ENCODE data around the gene LMOD1. TPM values are rescaled to one million over a fixed set of nuclear protein-coding genes. Genes with fewer than 3 reads are reported as not detected.

LMOD1 gene
- polyA plus RNA-seq, 1 donor from 2014 or later, result not detected

GRCh38 chr1:201939148-201939547 lies 7.2 kb downstream of the LMOD1 start:
- Mint-ChIP-seq H3K4me1 (no peaks in the 10 kb centered on the region), H3K27me3 (peaks cover 16% of the 10 kb centered on the region), H3K36me3 (no peaks in the 10 kb centered on the region), H3K9me3 (no peaks in the 10 kb centered on the region), H3K4me3 (no peak overlapping the region), H3K27ac (peak overlapping the region in 1 of 3 donors; percentile 24)

GRCh38 chr1:201938440-201939035 lies 7.8 kb downstream of the LMOD1 start:
- Mint-ChIP-seq H3K27me3 (peaks cover 14% of the 10 kb centered on the region), H3K9me3 (no peaks in the 10 kb centered on the region), H3K36me3 (no peaks in the 10 kb centered on the region), H3K4me1 (no peaks in the 10 kb centered on the region), H3K27ac (peak overlapping the region in 1 of 3 donors; percentile 24), H3K4me3 (no peak overlapping the region)

DNA sequence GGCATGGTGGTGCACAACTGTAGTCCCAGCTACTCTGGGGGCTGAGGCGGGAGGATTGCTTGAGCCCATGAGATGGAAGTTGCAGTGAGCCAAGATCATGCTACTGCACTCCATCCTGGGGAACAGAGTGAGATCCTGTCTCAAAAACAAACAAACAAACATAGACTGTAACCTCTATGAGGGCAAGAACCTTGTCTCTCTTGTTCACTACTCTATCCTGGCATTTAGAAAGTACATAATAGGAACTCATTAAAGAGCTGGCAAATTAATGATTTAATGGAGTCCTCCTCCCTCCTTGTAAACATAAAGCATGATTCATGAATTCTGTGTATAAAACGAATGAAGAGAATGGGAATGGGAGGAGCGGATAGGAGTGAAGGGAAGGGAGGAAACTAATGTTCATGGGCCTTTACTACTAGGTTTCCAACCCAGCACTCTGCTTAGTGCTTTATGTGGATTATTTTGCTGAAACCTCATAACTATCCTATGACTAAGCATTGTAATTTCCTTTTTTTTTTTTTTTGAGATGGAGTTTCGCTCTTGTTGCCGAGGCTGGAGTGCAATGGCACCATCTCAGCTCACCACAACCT lies 8.6 kb downstream of the LMOD1 start:
- Mint-ChIP-seq H3K27ac (no peak overlapping the region), H3K4me3 (no peak overlapping the region), H3K9me3 (no peaks in the 10 kb centered on the region), H3K27me3 (peaks cover 10% of the 10 kb centered on the region), H3K36me3 (no peaks in the 10 kb centered on the region), H3K4me1 (no peaks in the 10 kb centered on the region)

DNA sequence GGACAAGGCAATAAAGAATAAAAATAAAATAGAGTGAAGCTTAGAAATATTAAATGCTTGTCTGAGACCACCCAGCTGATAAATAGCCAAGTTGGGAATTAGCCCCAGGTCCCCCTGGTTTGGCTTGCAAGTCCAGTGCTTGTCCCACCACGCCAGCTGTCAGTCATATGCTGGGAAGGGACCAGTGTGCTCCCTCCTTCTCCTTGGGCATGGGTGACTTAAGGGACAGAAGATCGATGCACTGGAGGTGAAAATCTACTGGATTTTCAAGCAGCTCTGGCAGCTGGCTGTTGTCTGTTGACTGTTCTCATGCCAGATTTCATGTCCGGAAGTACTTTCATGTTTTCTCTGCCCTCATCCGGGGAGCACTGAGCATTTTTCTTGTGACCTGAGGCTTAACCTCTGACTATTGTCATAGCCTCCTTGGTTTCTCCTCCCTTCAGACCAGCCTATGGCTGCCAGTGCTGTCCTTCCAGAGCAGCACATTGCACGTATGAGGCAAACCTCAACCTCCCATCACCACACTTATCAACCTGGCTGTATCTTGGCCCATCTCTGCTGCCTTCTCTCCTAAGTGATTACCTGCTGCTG lies 12.4 kb downstream of the LMOD1 start:
- Mint-ChIP-seq H3K27me3 (peaks cover 10% of the 10 kb centered on the region), H3K9me3 (no peaks in the 10 kb centered on the region), H3K4me1 (no peaks in the 10 kb centered on the region), H3K36me3 (no peaks in the 10 kb centered on the region), H3K27ac (no peak overlapping the region), H3K4me3 (no peak overlapping the region)

DNA sequence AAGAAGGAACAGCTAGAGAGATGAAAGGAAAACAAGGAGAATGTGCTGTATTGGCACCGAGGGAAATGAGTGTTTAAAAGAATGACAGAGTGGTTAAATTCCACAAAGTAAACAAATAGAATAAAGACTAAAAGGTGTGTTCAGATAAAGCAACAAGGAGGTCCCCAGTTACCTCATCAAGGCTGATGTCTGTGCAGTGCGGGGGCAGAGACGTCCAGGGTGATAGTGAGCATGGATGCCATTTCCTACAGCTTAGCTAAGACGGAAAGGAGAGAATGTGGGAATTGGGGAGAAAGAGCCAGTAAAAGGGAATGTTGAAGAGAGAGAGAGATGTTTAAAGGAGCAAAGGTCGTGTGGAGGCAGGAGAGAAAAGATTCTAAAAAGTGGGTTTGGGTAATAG lies 15.5 kb downstream of the LMOD1 start:
- H3K9me3 Mint-ChIP-seq, result peaks cover 0 to 1% (median 0%) of the 10 kb centered on the region in 3 donors
- no peak overlapping the region for H3K4me3 Mint-ChIP-seq
- no peaks in the 10 kb centered on the region for H3K36me3 Mint-ChIP-seq
- H3K27me3 Mint-ChIP-seq, result peaks cover 10% of the 10 kb centered on the region
- H3K27ac Mint-ChIP-seq, result no peak overlapping the region
- no peaks in the 10 kb centered on the region for H3K4me1 Mint-ChIP-seq

DNA sequence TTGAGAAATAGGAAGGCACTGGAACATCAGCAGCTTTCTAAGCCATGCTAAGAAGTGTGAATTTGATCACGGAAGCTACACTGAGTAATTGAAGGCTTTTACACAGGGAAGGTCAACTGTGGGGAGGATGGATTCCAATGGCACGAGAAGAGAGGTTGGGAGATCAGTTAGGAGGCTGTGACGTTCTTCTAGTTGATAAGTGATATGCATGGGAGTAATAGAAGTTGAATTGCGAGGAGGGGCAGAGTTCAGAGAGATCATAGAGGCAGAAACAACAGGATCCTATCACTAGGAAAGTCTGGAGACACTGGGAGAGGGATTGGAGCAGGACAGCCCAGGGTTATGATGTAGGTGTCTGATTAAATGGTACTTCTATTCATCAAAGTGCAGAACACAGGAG lies 16.2 kb downstream of the LMOD1 start:
- Mint-ChIP-seq H3K4me1 (no peaks in the 10 kb centered on the region), H3K4me3 (no peak overlapping the region), H3K27ac (no peak overlapping the region), H3K9me3 (peaks cover 0 to 1% (median 0%) of the 10 kb centered on the region in 3 donors), H3K27me3 (peaks cover 10% of the 10 kb centered on the region), H3K36me3 (no peaks in the 10 kb centered on the region)

DNA sequence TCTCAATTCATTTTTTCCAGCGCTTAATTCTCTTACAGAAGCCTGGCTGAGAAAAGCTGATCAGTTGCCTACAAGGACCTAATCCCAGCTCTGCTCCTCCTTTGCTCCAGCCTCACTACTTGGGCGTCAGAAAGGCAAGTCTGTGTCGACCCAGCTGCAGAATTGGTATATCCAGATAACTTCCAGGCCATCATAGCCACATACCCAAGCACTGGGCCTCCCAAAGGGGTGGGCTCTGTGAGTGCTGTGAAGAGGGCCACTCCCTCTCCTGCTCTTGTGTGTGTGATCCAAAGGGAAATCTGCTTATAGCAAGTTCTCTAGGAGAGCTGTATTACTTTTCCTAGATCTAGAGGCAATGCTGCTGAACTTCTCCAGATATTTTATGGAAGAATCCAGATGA lies 18.1 kb downstream of the LMOD1 start:
- H3K4me3 Mint-ChIP-seq, result no peak overlapping the region
- peaks cover 0 to 1% (median 0%) of the 10 kb centered on the region in 3 donors for H3K9me3 Mint-ChIP-seq
- no peaks in the 10 kb centered on the region for H3K36me3 Mint-ChIP-seq
- H3K27me3 Mint-ChIP-seq, result peaks cover 4% of the 10 kb centered on the region
- H3K4me1 Mint-ChIP-seq, result peaks cover 0 to 1% (median 0%) of the 10 kb centered on the region in 3 donors
- no peak overlapping the region for H3K27ac Mint-ChIP-seq

DNA sequence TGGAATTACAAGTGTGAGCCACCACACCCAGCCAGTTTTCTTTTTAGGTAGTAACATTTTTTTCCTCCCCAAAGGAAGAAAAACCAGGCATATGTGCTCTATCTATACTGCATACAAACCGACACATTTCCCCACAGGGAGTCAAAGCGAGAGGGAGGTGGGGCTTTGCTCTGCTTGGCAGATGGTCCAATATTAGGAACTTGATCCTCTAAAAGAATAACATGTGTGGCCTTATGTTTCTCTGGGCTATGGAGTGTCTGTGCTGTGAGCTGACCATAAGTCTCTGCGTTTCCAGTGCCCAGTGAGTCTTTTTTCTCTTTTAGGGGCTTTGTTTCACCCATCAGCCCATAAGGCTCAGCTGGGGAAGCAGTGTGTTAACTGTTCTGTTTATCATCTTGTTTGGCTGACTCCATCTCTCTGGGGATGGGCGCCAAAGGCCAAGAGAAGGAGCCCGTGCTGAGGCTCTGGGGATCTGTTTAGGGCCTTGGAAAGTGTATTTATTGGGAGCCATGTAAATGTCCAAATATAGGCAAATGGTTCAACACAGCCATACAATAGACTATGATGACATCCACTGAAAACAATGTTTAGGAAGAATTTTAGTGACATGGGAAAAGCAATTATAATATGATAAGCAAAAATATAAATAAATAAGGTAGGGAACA lies 20.2 kb downstream of the LMOD1 start:
- Mint-ChIP-seq H3K27ac (no peak overlapping the region), H3K9me3 (peaks cover 0 to 3% (median 1%) of the 10 kb centered on the region in 3 donors), H3K4me1 (peaks cover 0 to 1% (median 0%) of the 10 kb centered on the region in 3 donors), H3K36me3 (no peaks in the 10 kb centered on the region), H3K27me3 (peaks cover 7% of the 10 kb centered on the region), H3K4me3 (no peak overlapping the region)

- Mint-ChIP-seq H3K27me3 (peaks cover 10% of the 10 kb centered on the region), H3K36me3 (no peaks in the 10 kb centered on the region), H3K4me3 (no peak overlapping the region), H3K4me1 (peaks cover 0 to 1% (median 0%) of the 10 kb centered on the region in 3 donors), H3K27ac (no peak overlapping the region), H3K9me3 (peaks cover 0 to 3% (median 1%) of the 10 kb centered on the region in 3 donors)
Observed at GRCh38 chr1:201925301-201925567, 21.1 kb downstream of the LMOD1 start.

DNA sequence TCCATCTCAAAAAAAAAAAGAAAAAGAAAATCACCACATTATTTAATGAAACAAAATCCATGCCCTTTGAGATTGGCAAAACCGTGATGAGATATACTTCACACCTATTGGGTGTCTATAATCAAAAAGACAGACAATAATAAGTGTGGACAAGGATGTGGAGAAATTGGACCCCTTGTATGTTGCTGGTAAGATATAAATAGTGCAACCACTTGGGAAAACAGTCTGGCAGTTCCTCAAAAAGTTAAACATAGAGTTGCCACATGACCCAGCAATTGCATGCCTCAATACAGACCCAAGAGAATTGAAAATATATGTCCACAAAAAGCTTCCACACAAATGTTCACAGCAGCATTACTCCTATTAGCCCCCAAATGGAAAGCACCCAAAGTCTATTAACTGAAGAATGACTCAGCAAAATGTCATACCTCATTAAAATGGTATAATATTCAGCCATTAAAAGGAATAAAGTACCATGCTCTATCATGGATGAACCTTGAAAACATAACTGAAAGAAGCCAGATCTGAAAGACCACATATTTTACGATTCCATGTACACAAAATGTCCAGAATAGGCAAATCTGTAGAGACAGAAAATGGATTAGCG lies 24.3 kb downstream of the LMOD1 start:
- Mint-ChIP-seq H3K4me3 (no peak overlapping the region), H3K27ac (no peak overlapping the region), H3K36me3 (no peaks in the 10 kb centered on the region), H3K9me3 (peaks cover 0 to 3% (median 0%) of the 10 kb centered on the region in 3 donors), H3K4me1 (peaks cover 0 to 1% (median 0%) of the 10 kb centered on the region in 3 donors), H3K27me3 (peaks cover 10% of the 10 kb centered on the region)

- no peak overlapping the region for H3K27ac Mint-ChIP-seq
- H3K4me1 Mint-ChIP-seq, result peaks cover 0 to 1% (median 0%) of the 10 kb centered on the region in 3 donors
- peaks cover 0 to 3% (median 0%) of the 10 kb centered on the region in 3 donors for H3K9me3 Mint-ChIP-seq
- no peaks in the 10 kb centered on the region for H3K36me3 Mint-ChIP-seq
- no peak overlapping the region for H3K4me3 Mint-ChIP-seq
- H3K27me3 Mint-ChIP-seq, result peaks cover 12% of the 10 kb centered on the region
Observed at GRCh38 chr1:201918343-201918742, 28.0 kb downstream of the LMOD1 start.

- H3K27me3 Mint-ChIP-seq, result peaks cover 12% of the 10 kb centered on the region
- H3K27ac Mint-ChIP-seq, result no peak overlapping the region
- peaks cover 0 to 3% (median 0%) of the 10 kb centered on the region in 3 donors for H3K9me3 Mint-ChIP-seq
- H3K4me3 Mint-ChIP-seq, result no peak overlapping the region
- peaks cover 0 to 1% (median 0%) of the 10 kb centered on the region in 3 donors for H3K4me1 Mint-ChIP-seq
- no peaks in the 10 kb centered on the region for H3K36me3 Mint-ChIP-seq
Observed at GRCh38 chr1:201917362-201918033, 28.9 kb downstream of the LMOD1 start.

DNA sequence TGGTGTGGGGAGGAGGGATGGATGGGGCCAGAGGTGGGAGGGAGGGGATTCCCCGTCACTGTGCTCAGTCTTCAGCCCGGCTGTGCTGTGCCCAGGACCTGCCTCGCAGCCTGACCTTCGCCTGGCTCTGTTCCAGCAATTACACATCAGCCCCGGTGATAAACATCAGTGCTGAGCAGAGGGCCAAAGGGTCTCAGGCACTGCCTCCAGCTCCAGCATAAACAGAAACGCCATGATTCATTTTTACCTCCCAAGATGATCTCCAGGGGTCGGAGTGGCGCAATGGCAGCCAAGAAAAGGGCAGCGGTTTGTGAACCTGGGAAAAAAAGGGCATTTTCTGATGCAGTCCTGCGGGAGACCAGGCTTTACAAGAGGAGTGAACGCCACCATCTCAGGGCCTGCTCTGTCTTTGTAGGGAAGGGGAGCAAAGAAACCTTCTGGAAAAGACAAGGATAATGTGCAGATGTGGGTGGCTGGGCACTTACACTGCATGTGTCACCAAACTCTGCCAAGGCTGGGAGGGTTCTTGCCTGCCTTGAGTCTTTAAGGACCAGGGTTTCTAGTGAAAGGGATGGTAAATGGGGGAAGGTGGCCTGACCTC lies 29.6 kb downstream of the LMOD1 start:
- H3K36me3 Mint-ChIP-seq, result no peaks in the 10 kb centered on the region
- H3K4me1 Mint-ChIP-seq, result peaks cover 0 to 1% (median 0%) of the 10 kb centered on the region in 3 donors
- no peak overlapping the region for H3K4me3 Mint-ChIP-seq
- no peak overlapping the region for H3K27ac Mint-ChIP-seq
- no peaks in the 10 kb centered on the region for H3K9me3 Mint-ChIP-seq
- peaks cover 12% of the 10 kb centered on the region for H3K27me3 Mint-ChIP-seq

- Mint-ChIP-seq H3K36me3 (no peaks in the 10 kb centered on the region), H3K9me3 (no peaks in the 10 kb centered on the region), H3K4me1 (peaks cover 0 to 1% (median 0%) of the 10 kb centered on the region in 3 donors), H3K4me3 (no peak overlapping the region), H3K27ac (no peak overlapping the region), H3K27me3 (peaks cover 8% of the 10 kb centered on the region)
Observed at GRCh38 chr1:201914456-201915235, 31.7 kb downstream of the LMOD1 start.

All from IgD-negative memory B cell (primary cell).